Measurements from ENCODE around the gene RNF222.

RNF222 gene

GRCh38 chr17:8391711-8392110 is 5.9 kb downstream of the RNF222 start:
- DNase-seq (ENCODE audit: extremely low read depth, low read depth) = no peak
- TF ChIP-seq CTCF (IDR thresholded peaks at IDR 0.05; ENCODE audit: low read depth, low read length) = no peak

- DNase-seq (ENCODE audit: extremely low read depth, low read depth) = no peak
- TF ChIP-seq CTCF (IDR thresholded peaks at IDR 0.05; ENCODE audit: low read depth, low read length) = no peak
These were observed 9.5 kb downstream of the RNF222 start for GRCh38 chr17:8387914-8388651.

GRCh38 chr17:8386841-8387240 is 10.8 kb downstream of the RNF222 start:
- DNase-seq (ENCODE audit: extremely low read depth, low read depth) = no peak
- no peak for TF ChIP-seq CTCF (IDR thresholded peaks at IDR 0.05; ENCODE audit: low read depth, low read length)

- TF ChIP-seq CTCF (IDR thresholded peaks at IDR 0.05; ENCODE audit: low read depth, low read length) = no peak
These were observed 12.7 kb downstream of the RNF222 start for GRCh38 chr17:8384801-8385378.

GRCh38 chr17:8383143-8383822 is 14.3 kb downstream of the RNF222 start, which contains the start of gene RPL26:
Gene RPL26, minus strand, starts transcription at chr17:8383193. Its CDS starts 883 bp downstream, at chr17:8382310.
- peak; percentile 96 for DNase-seq (ENCODE audit: extremely low read depth, low read depth)
- TF ChIP-seq CTCF (IDR thresholded peaks at IDR 0.05; ENCODE audit: low read depth, low read length) = peak; percentile 81

More at GRCh38 chr17:8384801-8385378, 12.7 kb downstream of the RNF222 start:
- peak; percentile 38 for DNase-seq (ENCODE audit: extremely low read depth, low read depth)

GRCh38 chr17:8382880-8383142 is 14.8 kb downstream of the RNF222 start:
- DNase-seq (ENCODE audit: extremely low read depth, low read depth) = no peak
- TF ChIP-seq CTCF (IDR thresholded peaks at IDR 0.05; ENCODE audit: low read depth, low read length) = no peak

Data from AG09319 (cell line).